Peyer's patch (tissue), 4 donors: ENCODE results near the gene RAPGEF3. TPM values are rescaled to one million over a fixed set of nuclear protein-coding genes. Genes with fewer than 3 reads are reported as not detected.

Source experiments
- DNase-seq, 3 donors: peaks; one replicate each; pipeline ENCODE4 v3.0.0-alpha.2; 2017 to 2019
- H3K27ac ChIP-seq, 4 donors: fragments of 200-600 bp; sonication (generic); one replicate each; pipeline ENCODE4 v1.5.1; 2016 to 2019
- H3K27me3 ChIP-seq, 2 donors: fragments of 200-600 bp; sonication (generic); one replicate each; pipeline ENCODE4 v1.5.1; 2019
- H3K36me3 ChIP-seq, 3 donors: fragments of 200-600 bp; sonication (generic); one replicate each; pipeline ENCODE4 v1.5.1; 2016 to 2019
- H3K4me1 ChIP-seq, 4 donors: fragments of 200-600 bp; sonication (generic); one replicate each; pipeline ENCODE4 v1.5.1; 2016 to 2019
- H3K4me3 ChIP-seq, 4 donors: fragments of 200-600 bp; sonication (generic); 1 replicate in 3 of 4; 2 replicates in 1 of 4; pipeline ENCODE4 v1.5.1; 2016 to 2019; ENCODE audit warnings: mild to moderate bottlenecking in 1 of 4
- H3K9me3 ChIP-seq, 4 donors: fragments of 200-600 bp; sonication (generic); one replicate each; pipeline ENCODE4 v1.5.1; 2016 to 2019; ENCODE audit warnings: mild to moderate bottlenecking in 1 of 4
- POLR2A ChIP-seq, 2 donors: fragments of 450-650 bp; IDR thresholded peaks; one replicate each; pipeline ENCODE4 v1.5.1; 2017; ENCODE audit warnings: antibody characterized with exemption in 2 of 2, mild to moderate bottlenecking in 2 of 2, moderate library complexity in 2 of 2
- total RNA-seq, 4 donors: library from RNA; depleted of rRNA; stranded (reverse); fragments of >200 nt; gene quantifications; one replicate each; pipeline ENCODE4 v1.1.0, GENCODE V29; 2016
- TF ChIP-seq, protein P1 (sequence below), 6 experiments: fragments of 450-650 bp in 4 of 6; fragments of 200-600 bp in 2 of 6; sonication (generic) in 1 of 6; IDR thresholded peaks; one replicate each; pipeline ENCODE4 v1.5.1; 2017 to 2019; ENCODE audit warnings: antibody characterized with exemption in 6 of 6, mild to moderate bottlenecking in 3 of 6, moderate library complexity in 1 of 6

RAPGEF3 gene
- total RNA-seq, 4 donors from 2014 or later: 4.9 to 33.0 (median 16.9) TPM

- TF ChIP-seq, protein P1, sequence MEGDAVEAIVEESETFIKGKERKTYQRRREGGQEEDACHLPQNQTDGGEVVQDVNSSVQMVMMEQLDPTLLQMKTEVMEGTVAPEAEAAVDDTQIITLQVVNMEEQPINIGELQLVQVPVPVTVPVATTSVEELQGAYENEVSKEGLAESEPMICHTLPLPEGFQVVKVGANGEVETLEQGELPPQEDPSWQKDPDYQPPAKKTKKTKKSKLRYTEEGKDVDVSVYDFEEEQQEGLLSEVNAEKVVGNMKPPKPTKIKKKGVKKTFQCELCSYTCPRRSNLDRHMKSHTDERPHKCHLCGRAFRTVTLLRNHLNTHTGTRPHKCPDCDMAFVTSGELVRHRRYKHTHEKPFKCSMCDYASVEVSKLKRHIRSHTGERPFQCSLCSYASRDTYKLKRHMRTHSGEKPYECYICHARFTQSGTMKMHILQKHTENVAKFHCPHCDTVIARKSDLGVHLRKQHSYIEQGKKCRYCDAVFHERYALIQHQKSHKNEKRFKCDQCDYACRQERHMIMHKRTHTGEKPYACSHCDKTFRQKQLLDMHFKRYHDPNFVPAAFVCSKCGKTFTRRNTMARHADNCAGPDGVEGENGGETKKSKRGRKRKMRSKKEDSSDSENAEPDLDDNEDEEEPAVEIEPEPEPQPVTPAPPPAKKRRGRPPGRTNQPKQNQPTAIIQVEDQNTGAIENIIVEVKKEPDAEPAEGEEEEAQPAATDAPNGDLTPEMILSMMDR (IDR thresholded peaks at IDR 0.05): no peak
- TF ChIP-seq POLR2A (IDR thresholded peaks at IDR 0.05): no peak
- H3K4me1 ChIP-seq: peaks cover 0 to 11% (median 0%) of the 10 kb centered on the region in 4 donors
- DNase-seq: no peak
- no peak overlapping the region for H3K27ac ChIP-seq
- peaks cover 0 to 76% (median 0%) of the 10 kb centered on the region in 3 donors for H3K36me3 ChIP-seq
- no peak overlapping the region for H3K4me3 ChIP-seq
- H3K27me3 ChIP-seq: no peaks in the 10 kb centered on the region
- no peaks in the 10 kb centered on the region for H3K9me3 ChIP-seq
These were observed 36.0 kb upstream of the RAPGEF3 start for GRCh38 chr12:47794679-47795078.

GRCh38 chr12:47793015-47793681, 34.5 kb upstream of the RAPGEF3 start:
- Histone ChIP-seq H3K4me3 (no peak overlapping the region), H3K27ac (no peak overlapping the region), H3K9me3 (no peaks in the 10 kb centered on the region), H3K4me1 (no peaks in the 10 kb centered on the region), H3K27me3 (no peaks in the 10 kb centered on the region), H3K36me3 (peaks cover 0 to 92% (median 0%) of the 10 kb centered on the region in 3 donors)
- TF ChIP-seq POLR2A (IDR thresholded peaks at IDR 0.05): no peak
- TF ChIP-seq, protein P1 (IDR thresholded peaks at IDR 0.05): no peak
- no peak for DNase-seq

GRCh38 chr12:47791874-47792273, 33.2 kb upstream of the RAPGEF3 start:
- TF ChIP-seq, protein P1 (IDR thresholded peaks at IDR 0.05): no peak
- TF ChIP-seq POLR2A (IDR thresholded peaks at IDR 0.05): no peak
- DNase-seq: no peak
- Histone ChIP-seq H3K4me3 (no peak overlapping the region), H3K9me3 (no peaks in the 10 kb centered on the region), H3K4me1 (no peaks in the 10 kb centered on the region), H3K27ac (no peak overlapping the region), H3K36me3 (peaks cover 0 to 96% (median 0%) of the 10 kb centered on the region in 3 donors), H3K27me3 (no peaks in the 10 kb centered on the region)

DNA sequence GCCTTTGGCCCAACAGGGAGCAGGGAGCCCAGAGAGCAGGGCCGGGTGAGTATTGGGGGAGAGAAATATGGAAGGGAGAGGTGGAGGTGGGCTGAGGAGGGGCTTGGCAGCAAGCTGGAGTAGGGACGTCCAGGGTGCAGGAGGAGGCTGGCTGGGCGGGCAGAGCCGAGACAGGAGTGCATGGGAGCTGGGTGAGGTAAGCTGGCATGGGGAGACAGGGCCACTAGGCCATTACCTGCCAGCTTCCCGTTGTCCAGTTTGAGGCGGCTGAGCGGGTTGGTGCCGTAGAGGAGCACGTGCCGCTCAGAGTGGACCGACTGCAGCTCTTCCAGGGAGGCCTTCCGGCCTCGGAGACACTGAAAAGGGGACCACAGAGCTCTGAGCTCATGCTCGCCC, 32.7 kb upstream of the RAPGEF3 start:
- no peak overlapping the region for H3K4me3 ChIP-seq
- H3K27ac ChIP-seq: no peak overlapping the region
- DNase-seq: no peak
- H3K27me3 ChIP-seq: no peaks in the 10 kb centered on the region
- no peaks in the 10 kb centered on the region for H3K9me3 ChIP-seq
- TF ChIP-seq POLR2A (IDR thresholded peaks at IDR 0.05): no peak
- TF ChIP-seq, protein P1 (IDR thresholded peaks at IDR 0.05): no peak
- peaks cover 0 to 96% (median 0%) of the 10 kb centered on the region in 3 donors for H3K36me3 ChIP-seq
- no peaks in the 10 kb centered on the region for H3K4me1 ChIP-seq

- Histone ChIP-seq H3K36me3 (peaks cover 0 to 97% (median 0%) of the 10 kb centered on the region in 3 donors), H3K27me3 (no peaks in the 10 kb centered on the region), H3K9me3 (no peaks in the 10 kb centered on the region), H3K4me1 (no peaks in the 10 kb centered on the region), H3K4me3 (no peak overlapping the region), H3K27ac (no peak overlapping the region)
- no peak for DNase-seq
- TF ChIP-seq, protein P1 (IDR thresholded peaks at IDR 0.05): no peak
- no peak for TF ChIP-seq POLR2A (IDR thresholded peaks at IDR 0.05)
These were observed 32.1 kb upstream of the RAPGEF3 start for GRCh38 chr12:47790676-47791350.
